Suppressor macrophage treated with lipopolysaccharide for 4 hours (primary cell): ENCODE measurements around the gene C14orf132.

ENCODE experiments used
- DNase-seq: peaks from one replicate; pipeline ENCODE4 v3.0.0-alpha.2; 2020

The C14orf132 gene

GRCh38 chr14:96122496-96122895 is 83.3 kb downstream of the C14orf132 start:
- no peak for DNase-seq

DNA sequence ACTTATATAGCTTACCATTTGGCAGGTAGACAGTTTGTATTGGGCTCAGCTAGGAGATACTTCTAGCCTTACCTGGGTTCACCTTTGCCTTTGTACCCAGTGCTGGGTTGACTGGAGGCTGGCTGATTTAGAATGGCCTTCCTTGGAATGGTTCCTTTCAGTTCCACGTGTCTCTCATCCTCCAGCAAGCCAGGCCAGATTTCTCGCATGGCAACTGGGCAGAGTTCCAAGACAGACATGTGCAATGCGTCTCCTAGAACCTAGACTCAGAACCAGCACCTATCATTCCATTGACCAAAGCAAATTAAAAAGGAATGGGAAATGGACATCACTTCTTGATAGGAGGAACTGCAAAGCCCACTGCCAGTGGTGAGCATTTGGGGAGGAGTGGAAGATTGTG is 86.4 kb downstream of the C14orf132 start:
- DNase-seq, result no peak

GRCh38 chr14:96126339-96126782 is 87.2 kb downstream of the C14orf132 start:
- no peak for DNase-seq

- no peak for DNase-seq
Observed at GRCh38 chr14:96126783-96127271, 87.7 kb downstream of the C14orf132 start.

DNA sequence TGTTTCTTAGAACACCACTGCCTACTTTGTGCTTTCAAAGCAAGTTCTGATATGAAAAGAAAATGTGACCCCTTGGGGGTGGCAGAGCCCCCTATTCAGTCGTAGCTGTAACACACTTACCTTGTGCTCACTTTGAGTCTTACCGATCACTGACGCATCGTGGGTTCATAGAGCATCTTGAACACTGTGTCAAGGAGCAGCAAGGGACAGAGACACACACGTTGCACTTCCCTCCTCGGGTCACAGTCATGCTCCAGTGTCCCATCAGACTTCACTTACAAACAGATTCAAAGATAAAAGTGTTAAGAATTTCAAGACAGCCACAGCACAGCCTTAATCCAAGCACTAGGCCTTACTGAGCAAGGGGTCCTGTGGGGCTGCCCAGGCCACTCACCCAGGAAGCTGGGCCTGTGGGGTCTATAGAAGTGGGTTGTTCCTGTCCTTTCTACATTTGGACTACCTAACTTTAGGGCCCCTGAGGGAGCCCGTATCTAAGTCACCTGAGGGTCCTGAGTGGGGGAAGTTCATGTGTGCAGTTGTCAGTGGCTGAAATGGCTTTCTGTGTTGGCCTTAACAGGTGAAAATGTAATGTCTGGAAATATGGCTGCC is 90.1 kb downstream of the C14orf132 start:
- no peak for DNase-seq

DNA sequence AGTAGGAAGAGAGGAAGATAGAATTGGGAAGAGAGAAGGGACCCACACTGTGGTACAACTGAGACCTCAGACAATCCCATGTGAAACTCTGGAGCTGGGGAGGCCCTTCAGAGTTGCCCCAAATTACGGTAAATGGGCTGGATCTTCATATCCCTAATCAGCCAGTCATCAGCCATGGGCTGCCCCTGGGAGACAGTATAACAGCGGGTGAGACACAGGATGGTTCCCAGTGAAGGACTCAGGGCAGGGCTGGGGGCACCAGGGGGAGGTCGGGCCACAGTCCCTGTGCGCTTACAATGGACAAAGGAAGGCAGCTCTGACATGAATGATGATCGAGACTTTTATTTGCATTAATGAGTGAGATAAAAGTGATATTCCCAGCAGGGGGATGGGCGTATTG is 91.2 kb downstream of the C14orf132 start:
- no peak for DNase-seq

- DNase-seq, result no peak
Observed at GRCh38 chr14:96130854-96131253, 91.7 kb downstream of the C14orf132 start.

- no peak for DNase-seq
Observed at GRCh38 chr14:96131836-96132235, 92.7 kb downstream of the C14orf132 start.

DNA sequence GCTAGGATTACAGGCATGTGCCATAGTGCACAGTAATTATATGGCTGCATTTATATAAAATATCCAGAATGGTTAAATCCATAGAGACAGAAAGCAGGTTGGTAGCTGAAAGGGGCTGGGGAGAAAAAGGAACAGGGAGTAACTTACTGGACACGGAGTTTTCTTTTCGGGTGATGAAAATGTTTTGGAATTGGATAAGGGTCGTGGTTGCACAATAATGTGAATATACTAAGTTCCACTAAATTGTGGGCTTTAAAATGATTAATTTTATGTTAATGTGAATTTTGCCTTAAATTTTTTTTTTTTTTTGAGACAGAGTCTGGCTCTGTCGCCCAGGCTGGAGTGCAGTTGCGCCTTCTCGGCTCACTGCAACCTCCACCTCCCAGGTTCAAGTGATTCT is 95.3 kb downstream of the C14orf132 start:
- no peak for DNase-seq

DNA sequence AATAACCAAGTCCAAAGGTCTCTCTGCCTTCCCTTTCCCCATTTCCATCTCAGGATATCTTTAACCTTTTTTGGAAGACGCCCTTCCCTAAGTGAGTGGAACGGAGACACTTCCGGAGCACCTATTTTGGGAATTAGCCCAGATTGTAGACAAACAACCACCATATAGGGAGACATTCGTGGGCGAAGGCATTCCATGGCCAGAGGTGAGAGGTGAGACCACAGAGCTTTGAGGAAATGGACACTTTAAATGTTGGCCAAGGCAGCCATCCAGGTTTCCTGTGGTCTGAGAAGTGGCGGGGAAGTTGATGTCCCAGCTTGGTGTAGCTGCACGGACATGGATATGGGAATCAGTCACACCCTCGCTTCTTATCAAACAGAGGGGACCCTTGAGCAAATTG is 96.1 kb downstream of the C14orf132 start:
- DNase-seq, result no peak

DNA sequence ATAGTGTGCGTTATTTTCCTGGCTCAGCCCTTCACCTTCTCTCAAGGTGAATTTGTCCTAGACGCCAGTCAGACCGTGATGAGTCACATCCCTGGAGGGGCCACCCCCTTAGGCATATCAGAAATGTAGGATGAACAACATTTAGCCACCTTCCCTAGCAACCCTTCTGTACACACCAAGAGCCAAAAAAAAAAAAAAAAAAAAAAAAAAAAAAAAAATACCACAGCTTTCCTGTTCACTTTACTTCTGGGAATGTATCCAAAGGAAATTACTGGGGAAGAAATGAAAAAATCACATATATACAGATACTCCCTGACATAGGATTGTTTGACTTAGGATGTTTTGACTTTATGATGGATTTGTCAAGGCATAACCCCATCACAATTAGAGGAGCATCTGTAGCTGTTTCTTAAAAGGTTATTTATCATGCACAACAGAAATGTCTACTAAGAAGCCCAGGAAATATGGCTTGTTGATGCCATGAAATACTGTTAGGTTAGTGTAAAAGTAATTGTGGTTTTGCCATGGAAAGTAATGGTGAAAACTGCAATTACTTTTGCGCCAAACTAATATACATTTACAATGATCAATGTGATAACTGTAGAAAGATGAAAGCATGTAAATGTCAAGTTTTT is 97.3 kb downstream of the C14orf132 start:
- no peak for DNase-seq

DNA sequence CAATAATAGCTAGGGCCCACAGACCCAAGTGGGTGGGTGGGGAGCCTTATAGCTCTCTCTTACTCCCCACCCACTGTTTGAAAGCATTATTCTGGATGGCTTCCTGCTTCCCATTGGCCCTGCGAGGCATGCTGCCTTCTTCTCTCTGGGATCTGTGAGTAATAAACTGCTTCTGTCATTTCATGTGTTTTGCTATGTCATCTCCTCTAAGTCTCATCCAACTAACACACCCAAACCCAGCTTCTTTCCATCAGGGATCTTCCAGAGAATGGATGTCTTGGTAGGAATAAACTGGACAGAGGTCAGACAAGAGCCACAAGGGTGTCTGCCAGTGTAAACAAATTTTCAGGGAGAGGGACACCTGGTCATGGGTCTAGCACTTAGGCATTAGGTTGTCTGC is 99.1 kb downstream of the C14orf132 start:
- DNase-seq, result no peak

DNA sequence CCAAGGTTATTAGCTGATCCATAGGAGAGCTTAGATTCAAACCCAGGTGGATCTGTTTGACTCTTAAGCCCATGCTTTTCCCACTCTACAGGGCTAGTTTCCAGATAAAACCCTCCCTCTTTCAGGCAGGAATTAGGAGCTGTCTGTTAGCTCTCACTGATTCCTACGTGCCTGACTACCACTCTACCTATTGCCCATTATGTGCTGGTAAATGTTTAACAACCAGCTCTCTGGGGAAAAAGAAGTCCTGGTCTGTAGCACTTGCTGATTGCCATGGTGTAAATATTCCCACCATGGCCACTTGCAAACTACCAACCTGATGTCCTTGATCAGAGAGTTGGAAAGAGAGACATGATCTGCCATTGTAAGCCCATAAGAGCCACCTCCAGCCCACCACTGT is 100.0 kb downstream of the C14orf132 start:
- DNase-seq, result no peak

GRCh38 chr14:96139879-96140278 is 100.7 kb downstream of the C14orf132 start:
- DNase-seq, result no peak

DNA sequence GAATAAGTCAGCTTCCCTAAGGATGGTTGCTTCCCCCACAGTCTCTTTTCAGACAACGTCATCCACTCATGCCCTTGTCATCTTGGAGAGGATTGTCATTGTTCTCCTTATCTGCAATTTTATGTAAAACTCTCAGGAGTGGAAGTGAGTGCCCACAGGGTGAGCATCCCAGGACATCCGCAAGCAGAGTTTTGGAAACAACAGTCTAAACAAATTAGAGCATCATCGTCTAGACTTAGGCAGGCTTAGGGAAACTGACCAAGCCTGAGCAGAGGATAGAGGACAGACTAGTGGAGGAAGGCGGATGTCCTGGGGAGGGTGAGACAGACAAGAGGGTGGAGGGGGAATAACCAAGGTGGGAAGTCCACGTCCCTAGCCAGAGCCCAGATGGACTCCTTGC is 101.8 kb downstream of the C14orf132 start:
- DNase-seq, result no peak
